Adrenal gland (tissue), 12 donors: ENCODE measurements around the gene RING1. TPM values are rescaled to one million over a fixed set of nuclear protein-coding genes. Genes with fewer than 3 reads are reported as not detected.

Experiments used
- DNase-seq, 7 donors: peaks; one replicate each; pipeline ENCODE4 v3.0.0-alpha.2; 2019 to 2020
- H3K27ac ChIP-seq, 5 donors: fragments of 200-600 bp; sonication (generic) in 4 of 5; 1 replicate in 3 of 5; 2 replicates in 2 of 5; pipeline versions ENCODE4 v1.5.1 to v1.8.0; 2016 to 2020; ENCODE audit warnings: mild to moderate bottlenecking in 1 of 5
- H3K27me3 ChIP-seq: fragments of 200-600 bp; 2 replicates; pipeline ENCODE4 v1.8.0; 2021
- H3K36me3 ChIP-seq, 2 donors: fragments of 200-600 bp; replicated peaks in 1 of 2; 1 replicate in 1 of 2; 2 replicates in 1 of 2; pipeline versions ENCODE4 v1.5.1 to v1.8.0; 2018 to 2022
- H3K4me1 ChIP-seq, 2 donors: fragments of 200-600 bp; replicated peaks in 1 of 2; 1 replicate in 1 of 2; 2 replicates in 1 of 2; pipeline versions ENCODE4 v1.5.1 to v1.8.0; 2018 to 2021
- H3K4me3 ChIP-seq, 4 donors: fragments of 200-600 bp; sonication (generic) in 3 of 4; one replicate each; pipeline ENCODE4 v1.5.1; 2016 to 2018
- H3K9me3 ChIP-seq, 3 donors: fragments of 200-600 bp; sonication (generic) in 1 of 3; replicated peaks in 1 of 3; 1 replicate in 2 of 3; 2 replicates in 1 of 3; pipeline versions ENCODE4 v1.5.1 to v1.8.0; 2016 to 2021
- CTCF ChIP-seq, 6 experiments: fragments of 450-650 bp in 4 of 6; fragments of 200-600 bp in 2 of 6; sonication (generic) in 1 of 6; IDR thresholded peaks; 1 replicate in 5 of 6; 2 replicates in 1 of 6; pipeline versions ENCODE4 v1.5.1 to v1.8.0; 2016 to 2021; ENCODE audit warnings: antibody characterized with exemption in 6 of 6, mild to moderate bottlenecking in 2 of 6, moderate library complexity in 1 of 6
- POLR2A ChIP-seq, 2 donors: fragments of 450-650 bp; IDR thresholded peaks; one replicate each; pipeline ENCODE4 v1.6.1; 2017; ENCODE audit warnings: antibody characterized with exemption in 2 of 2, mild to moderate bottlenecking in 2 of 2, moderate library complexity in 1 of 2
- WGBS, 4 donors: extraction: QIAGEN DNeasy Blood & Tissue Kit in 2 of 4; methylation state at CpG; one replicate each; pipeline versions ENCODE4 v1.1.5 to v1.1.7; 2013 to 2017; 5-methylcytosine and 5-hydroxymethylcytosine counted together
- intact Hi-C, 2 donors: fragments of 100-400 bp; cut with DNase I; formaldehyde crosslinking; loops; one replicate each; pipeline versions ENCODE4 v1.14.1 to v1.15.0; 2022 to 2023
- polyA plus RNA-seq, 3 donors: library from polyadenylated mRNA; stranded (reverse); fragments of 200-250 nt in 2 of 3; fragments of 350-450 nt in 1 of 3; fragmentation: Illumina TruSeq in 1 of 3; extraction: RNeasy Lipid Tissue Mini Kit (QIAGEN cat#74804) in 1 of 3; gene quantifications; one replicate each; pipeline ENCODE4 v1.2.3, GENCODE V29; 2013 to 2014
- total RNA-seq, 9 donors: library from RNA; depleted of rRNA in 4 of 9; stranded (reverse); fragments of >200 nt in 4 of 9; fragments of 120-200 nt in 1 of 9; fragmentation: NEBNext Ultra II Directional in 1 of 9; extraction: Animal tissue kit (Norgen Biotek cat#: 25700) in 1 of 9; gene quantifications; one replicate each; pipeline versions ENCODE4 v1.1.0 to v1.2.4, GENCODE V29; 2013 to 2023
- donor health status: healthy with polysubstance abuse.
- donor health status: Bipolar disorder and iron deficiency.
- donor health status: DM: yes; HTN: yes; CAD: no.
- donor health status: DM: no; HTN: no; CAD: no.
- donor health status: DM: no; HTN: no; CAD: no.
- donor health status: DM: yes; HTN: yes; CAD: no.

The RING1 gene
- total and polyA plus RNA-seq, 12 donors: 8.5 to 107 (median 32.4) TPM

GRCh38 chr6:33189625-33190448 lies 18.5 kb upstream of the RING1 start:
- Histone ChIP-seq H3K36me3 (peaks cover 0 to 7% of the 10 kb centered on the region in 2 donors), H3K27ac (no peak overlapping the region), H3K4me1 (peaks cover 9 to 11% of the 10 kb centered on the region in 2 donors), H3K9me3 (no peaks in the 10 kb centered on the region), H3K4me3 (no peak overlapping the region), H3K27me3 (peaks cover 13% of the 10 kb centered on the region)
- intact Hi-C loops: no loop called here
- TF ChIP-seq CTCF (IDR thresholded peaks at IDR 0.05): no peak
- TF ChIP-seq POLR2A (IDR thresholded peaks at IDR 0.05): no peak
- DNase-seq: no peak
- 60 to 70% (median 66%) methylated on average over 5 to 7 of the region's 7 CpGs for WGBS, 4 donors

- no peak overlapping the region for H3K27ac ChIP-seq
- no peak for TF ChIP-seq POLR2A (IDR thresholded peaks at IDR 0.05)
- no peak for TF ChIP-seq CTCF (IDR thresholded peaks at IDR 0.05)
- no peak for DNase-seq
- WGBS, 4 donors: 82 to 92% (median 86%) methylated on average over 8 to 11 of the region's 11 CpGs
- H3K27me3 ChIP-seq: peaks cover 13% of the 10 kb centered on the region
- no peak overlapping the region for H3K4me3 ChIP-seq
- intact Hi-C loops: no loop called here
- peaks cover 0 to 15% of the 10 kb centered on the region in 2 donors for H3K36me3 ChIP-seq
- H3K4me1 ChIP-seq: peaks cover 9 to 11% of the 10 kb centered on the region in 2 donors
- H3K9me3 ChIP-seq: no peaks in the 10 kb centered on the region
Observed at GRCh38 chr6:33190504-33191107, 17.7 kb upstream of the RING1 start.

GRCh38 chr6:33191383-33192104 lies 16.8 kb upstream of the RING1 start:
- intact Hi-C loops: no loop called here
- Histone ChIP-seq H3K27ac (no peak overlapping the region), H3K4me1 (peaks cover 9 to 11% of the 10 kb centered on the region in 2 donors), H3K4me3 (no peak overlapping the region), H3K27me3 (peaks cover 13% of the 10 kb centered on the region), H3K9me3 (no peaks in the 10 kb centered on the region), H3K36me3 (peaks cover 0 to 24% of the 10 kb centered on the region in 2 donors)
- no peak for TF ChIP-seq CTCF (IDR thresholded peaks at IDR 0.05)
- no peak for TF ChIP-seq POLR2A (IDR thresholded peaks at IDR 0.05)
- DNase-seq: peak in 1 of 7 donors; percentile 21
- 37 to 50% (median 40%) methylated on average over 4 to 8 of the region's 8 CpGs for WGBS, 4 donors

- Histone ChIP-seq H3K9me3 (no peaks in the 10 kb centered on the region), H3K27ac (no peak within 1 kb of the TSS), H3K4me1 (peaks cover 9 to 13% of the 10 kb centered on the region in 2 donors), H3K36me3 (peaks cover 0 to 30% of the 10 kb centered on the region in 2 donors), H3K4me3 (peak within 1 kb of the TSS in 2 of 4 donors; percentile 4 to 44), H3K27me3 (peaks cover 13% of the 10 kb centered on the region)
- intact Hi-C loops: no loop called here
- WGBS, 4 donors: 9 to 24% (median 11%) methylated on average over 13 to 35 of the region's 35 CpGs; no CpG with 5 or more reads in 1 of the 4 donors
- TF ChIP-seq POLR2A (IDR thresholded peaks at IDR 0.05) (no peak), CTCF (IDR thresholded peaks at IDR 0.05) (no peak)
- no peak for DNase-seq
Observed at GRCh38 chr6:33192105-33192646, 16.1 kb upstream of the RING1 start, which contains the start of gene COL11A2. TSS of gene COL11A2 (minus strand) at chr6:33192467. CDS start at chr6:33192240, 227 bp downstream.
